Measurements from ENCODE around the gene TNRC18.
"Not testable (repeated sequence)": the region's sequence is repeated elsewhere in the genome, so short reads cannot be mapped to it uniquely, and the experiment has no call there.

The TNRC18 gene

DNA sequence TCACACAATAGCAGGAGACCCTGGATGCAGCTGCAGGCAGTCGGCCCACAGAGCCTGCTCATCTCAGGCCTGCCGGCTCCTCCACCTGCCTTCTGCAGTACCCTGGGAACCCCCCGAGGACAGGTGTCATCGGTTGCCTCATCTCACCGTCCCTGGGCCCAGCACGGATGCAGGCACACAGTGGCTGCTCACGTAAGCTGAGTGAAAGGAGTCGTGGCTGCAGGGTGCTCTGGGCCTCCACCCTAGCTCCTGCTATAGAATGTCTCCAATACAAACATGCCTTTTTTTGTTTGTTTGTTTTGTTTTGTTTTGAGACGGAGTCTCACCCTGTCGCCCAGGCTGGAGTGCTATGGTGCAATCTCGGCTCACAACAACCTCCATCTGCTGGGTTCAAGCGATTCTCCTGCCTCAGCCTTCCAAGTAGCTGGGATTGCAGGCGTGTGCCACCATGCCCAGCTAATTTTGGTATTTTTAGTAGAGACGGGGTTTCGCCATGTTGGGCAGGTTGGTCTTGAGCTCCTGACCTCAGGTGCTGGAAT, 163.0 kb downstream of the TNRC18 start:
- not testable (repeated sequence) for DNase-seq
